PC-9 (cell line): ENCODE results near the gene RHBDL1.

Source experiments
- CTCF ChIP-seq: fragments of 200-600 bp; sonication (generic); conservative IDR thresholded peaks from 2 replicates; pipeline ENCODE4 v1.6.1; 2017; ENCODE audit warnings: mixed run types, antibody characterized with exemption, mild to moderate bottlenecking, moderate library complexity
- EZH2 ChIP-seq: fragments of 200-600 bp; sonication (generic); IDR thresholded peaks from 2 replicates; pipeline ENCODE4 v1.8.0; 2017; ENCODE audit warnings: antibody characterized with exemption, low read depth

- TF ChIP-seq CTCF (no peak), EZH2 (no peak)
These were observed 19.4 kb downstream of the RHBDL1 start for GRCh38 chr16:694863-695354.
